Neural cell (in vitro differentiated cells): ENCODE measurements around the gene STK38. TPM values are rescaled to one million over a fixed set of nuclear protein-coding genes. Genes with fewer than 3 reads are reported as not detected.

Experiments
- H2AFZ ChIP-seq: fragments of 200-600, 300-800 bp; sonication (generic), shearing (Covaris generic); 2 replicates; pipeline ENCODE4 v1.6.0; 2014; ENCODE audit warnings: low read depth, mild to moderate bottlenecking, antibody characterized with exemption, low read length, moderate library complexity
- H3F3A ChIP-seq: fragments of 200-600 bp; shearing (Covaris generic); 2 replicates; pipeline ENCODE4 v1.6.1; 2016; ENCODE audit warnings: mild to moderate bottlenecking, moderate library complexity, mixed read lengths, antibody characterized with exemption, low read length; ENCODE audit not compliant: insufficient read depth, poor library complexity, severe bottlenecking
- H3K27ac ChIP-seq: fragments of 200-600, 300-800 bp; sonication (generic), shearing (Covaris generic); 2 replicates; pipeline ENCODE4 v1.5.1; 2014; ENCODE audit warnings: mild to moderate bottlenecking, low read length, moderate library complexity
- H3K27me3 ChIP-seq: fragments of 300-800, 200-600 bp; sonication (generic), shearing (Covaris generic); 2 replicates; pipeline ENCODE4 v1.6.0; 2014; ENCODE audit warnings: mild to moderate bottlenecking, low read depth, low read length, moderate library complexity; ENCODE audit not compliant: insufficient read depth
- H3K36me3 ChIP-seq: fragments of 300-800, 200-600 bp; sonication (generic), shearing (Covaris generic); 2 replicates; pipeline ENCODE4 v1.5.1; 2014; ENCODE audit warnings: mild to moderate bottlenecking, antibody characterized with exemption, low read length, moderate library complexity; ENCODE audit not compliant: insufficient read depth
- H3K4me2 ChIP-seq: fragments of 300-800, 200-600 bp; sonication (generic), shearing (Covaris generic); 2 replicates; pipeline ENCODE4 v1.6.0; 2014; ENCODE audit warnings: mild to moderate bottlenecking, low read length
- H3K4me3 ChIP-seq: fragments of 300-800, 200-600 bp; sonication (generic), shearing (Covaris generic); 2 replicates; pipeline ENCODE4 v1.5.1; 2014; ENCODE audit warnings: mild to moderate bottlenecking, low read length, moderate library complexity
- H3K79me2 ChIP-seq: fragments of 200-600 bp; shearing (Covaris generic); replicated peaks from 2 replicates; pipeline ENCODE4 v1.6.0; 2014; ENCODE audit warnings: mild to moderate bottlenecking, low read length, moderate library complexity; ENCODE audit not compliant: insufficient read depth
- H3K9ac ChIP-seq: fragments of 300-800, 200-600 bp; sonication (generic), shearing (Covaris generic); 2 replicates; pipeline ENCODE4 v1.6.1; 2016; ENCODE audit warnings: mild to moderate bottlenecking, low read length, mixed read lengths
- H3K9me2 ChIP-seq: fragments of 200-600 bp; shearing (Covaris generic); 2 replicates; pipeline ENCODE4 v1.6.1; 2016; ENCODE audit warnings: mild to moderate bottlenecking, low read length, mixed read lengths; ENCODE audit not compliant: insufficient read depth
- H3K9me3 ChIP-seq: fragments of 200-600, 300-800 bp; sonication (generic), shearing (Covaris generic); 2 replicates; pipeline ENCODE4 v1.6.1; 2016; ENCODE audit warnings: mild to moderate bottlenecking, mixed run types, low read length, moderate library complexity, mixed read lengths
- H4K20me1 ChIP-seq: fragments of 200-600 bp; shearing (Covaris generic); 2 replicates; pipeline ENCODE4 v1.6.1; 2016; ENCODE audit warnings: mild to moderate bottlenecking, mixed run types; ENCODE audit not compliant: insufficient read depth
- CTCF ChIP-seq: fragments of 450-650 bp; IDR thresholded peaks from 2 replicates; pipeline ENCODE4 v1.5.1; 2014; ENCODE audit warnings: antibody characterized with exemption, mild to moderate bottlenecking, moderate library complexity; ENCODE audit not compliant: poor library complexity, severe bottlenecking
- EP300 ChIP-seq: fragments of 450-650 bp; conservative IDR thresholded peaks from 2 replicates; pipeline ENCODE4 v1.6.1; 2014; ENCODE audit warnings: antibody characterized with exemption, mild to moderate bottlenecking, moderate library complexity; ENCODE audit not compliant: poor library complexity, severe bottlenecking
- EZH2 ChIP-seq: fragments of 200-600, 300-800 bp; shearing (Covaris generic), sonication (generic); IDR thresholded peaks from 2 replicates; pipeline ENCODE4 v1.6.1; 2014; ENCODE audit warnings: antibody characterized with exemption, low read length, borderline replicate concordance, mild to moderate bottlenecking; ENCODE audit not compliant: insufficient read depth, poor library complexity, severe bottlenecking
- MXI1 ChIP-seq: fragments of 450-650 bp; conservative IDR thresholded peaks from 2 replicates; pipeline ENCODE4 v1.6.1; 2014; ENCODE audit warnings: antibody characterized with exemption, mild to moderate bottlenecking; ENCODE audit not compliant: poor library complexity, severe bottlenecking
- POLR2AphosphoS5 ChIP-seq: IDR thresholded peaks from 2 replicates; pipeline ENCODE4 v1.6.1; 2012
- RAD21 ChIP-seq: fragments of 450-650 bp; conservative IDR thresholded peaks from 2 replicates; pipeline ENCODE4 v1.6.1; 2014; ENCODE audit warnings: antibody characterized with exemption, mild to moderate bottlenecking, moderate library complexity
- REST ChIP-seq: IDR thresholded peaks from 2 replicates; pipeline ENCODE4 v1.6.1; 2012; ENCODE audit warnings: borderline replicate concordance
- SMC3 ChIP-seq: fragments of 450-650 bp; conservative IDR thresholded peaks from 2 replicates; pipeline ENCODE4 v1.6.1; 2014; ENCODE audit warnings: antibody characterized with exemption, mild to moderate bottlenecking, moderate library complexity; ENCODE audit not compliant: poor library complexity
- TAF1 ChIP-seq: IDR thresholded peaks from 2 replicates; pipeline ENCODE4 v1.6.1; 2012; ENCODE audit warnings: low read depth
- polyA plus RNA-seq: library from polyadenylated mRNA; depleted of rRNA; stranded (reverse); fragments of >200 nt; gene quantifications from 2 replicates; pipeline ENCODE4 v1.2.3, GENCODE V29; 2014

The STK38 gene
- polyA plus RNA-seq, 1 donor from 2014 or later, result 58.7 TPM

GRCh38 chr6:36517408-36517807, 29.9 kb downstream of the STK38 start:
- H3K27me3 ChIP-seq, result no peaks in the 10 kb centered on the region
- no peak overlapping the region for H3K9ac ChIP-seq
- H4K20me1 ChIP-seq, result no peaks in the 10 kb centered on the region
- H3K4me3 ChIP-seq, result no peak overlapping the region
- H2AFZ ChIP-seq, result no peak overlapping the region
- H3K4me2 ChIP-seq, result no peak overlapping the region
- TF ChIP-seq RAD21, result no peak
- no peak for TF ChIP-seq POLR2AphosphoS5
- no peak for TF ChIP-seq REST
- TF ChIP-seq SMC3, result no peak
- no peak for TF ChIP-seq EP300
- no peak for TF ChIP-seq MXI1
- no peak for TF ChIP-seq EZH2
- TF ChIP-seq CTCF, result no peak
- no peak for TF ChIP-seq TAF1
- H3K79me2 ChIP-seq, result no peaks in the 10 kb centered on the region
- no peaks in the 10 kb centered on the region for H3K36me3 ChIP-seq
- no peaks in the 10 kb centered on the region for H3K9me2 ChIP-seq
- peaks cover 3% of the 10 kb centered on the region for H3F3A ChIP-seq
- H3K27ac ChIP-seq, result no peak overlapping the region
- H3K9me3 ChIP-seq, result no peaks in the 10 kb centered on the region

- no peak for TF ChIP-seq EP300
- TF ChIP-seq RAD21, result no peak
- no peak for TF ChIP-seq CTCF
- no peak for TF ChIP-seq TAF1
- no peak for TF ChIP-seq POLR2AphosphoS5
- TF ChIP-seq SMC3, result no peak
- no peaks in the 10 kb centered on the region for H3K9me2 ChIP-seq
- no peaks in the 10 kb centered on the region for H3K9me3 ChIP-seq
- H3F3A ChIP-seq, result peaks cover 3% of the 10 kb centered on the region
- H3K4me2 ChIP-seq, result no peak overlapping the region
- no peaks in the 10 kb centered on the region for H3K27me3 ChIP-seq
- H3K9ac ChIP-seq, result no peak overlapping the region
- H3K79me2 ChIP-seq, result no peaks in the 10 kb centered on the region
- no peaks in the 10 kb centered on the region for H3K36me3 ChIP-seq
- H4K20me1 ChIP-seq, result no peaks in the 10 kb centered on the region
- no peak overlapping the region for H2AFZ ChIP-seq
- H3K4me3 ChIP-seq, result no peak overlapping the region
- no peak overlapping the region for H3K27ac ChIP-seq
Measured at GRCh38 chr6:36516988-36517387, 30.3 kb downstream of the STK38 start.
